Spinal cord (tissue), 10 donors: Measurements from ENCODE around the gene IQCK. TPM values are rescaled to one million over a fixed set of nuclear protein-coding genes. Genes with fewer than 3 reads are reported as not detected.

Source experiments
- DNase-seq, 6 donors: peaks; one replicate each; pipeline versions ENCODE4 v3.0.0 to v3.0.0-alpha.2; 2013 to 2015; ENCODE audit warnings: low spot score in 6 of 6, low read depth in 4 of 6
- H3K27ac ChIP-seq: one replicate; pipeline ENCODE4 v1.5.1; 2013; ENCODE audit warnings: low read depth, low read length, control low read depth
- H3K27me3 ChIP-seq: one replicate; pipeline ENCODE4 v1.6.1; 2013; ENCODE audit warnings: low read length; ENCODE audit not compliant: control insufficient read depth, insufficient read depth
- H3K36me3 ChIP-seq: one replicate; pipeline ENCODE4 v1.6.1; 2013; ENCODE audit warnings: low read length; ENCODE audit not compliant: control insufficient read depth, insufficient read depth
- H3K4me1 ChIP-seq: one replicate; pipeline ENCODE4 v1.6.1; 2013; ENCODE audit warnings: low read length; ENCODE audit not compliant: control insufficient read depth, insufficient read depth
- H3K4me3 ChIP-seq: one replicate; pipeline ENCODE4 v1.5.1; 2013; ENCODE audit warnings: low read depth, low read length, control low read depth
- H3K9me3 ChIP-seq: one replicate; pipeline ENCODE4 v1.6.1; 2013; ENCODE audit warnings: low read length; ENCODE audit not compliant: control insufficient read depth, insufficient read depth
- WGBS: methylation state at CpG from one replicate; pipeline ENCODE4 v1.1.5; 2013; ENCODE audit warnings: missing lambda C conversion rate; ENCODE audit not compliant: insufficient coverage; 5-methylcytosine and 5-hydroxymethylcytosine counted together
- polyA plus RNA-seq, 2 donors: library from polyadenylated mRNA; unstranded; fragments of 120-200 nt; gene quantifications; one replicate each; pipeline ENCODE4 v1.2.1, GENCODE V29; 2013; ENCODE audit not compliant: insufficient read length in 2 of 2
- total RNA-seq, 2 donors: library from RNA; depleted of rRNA in 1 of 2; stranded (reverse); fragments of 120-200 nt in 1 of 2; fragments of >200 nt in 1 of 2; gene quantifications; one replicate each; pipeline versions ENCODE4 v1.2.3 to v1.2.4, GENCODE V29; 2013 to 2014
- donor health status: healthy.

Gene IQCK
- total and polyA plus RNA-seq, 4 donors, result 12.0 to 25.5 (median 19.0) TPM

GRCh38 chr16:19835196-19835595 lies 117.1 kb downstream of the IQCK start:
- no peaks in the 10 kb centered on the region for H3K27me3 ChIP-seq
- peak in 2 of 6 donors; percentile 24 to 77 for DNase-seq
- peaks cover 14% of the 10 kb centered on the region for H3K4me1 ChIP-seq
- H3K36me3 ChIP-seq, result peaks cover 4% of the 10 kb centered on the region
- no peak overlapping the region for H3K27ac ChIP-seq
- H3K4me3 ChIP-seq, result no peak overlapping the region
- no CpG with 5 or more reads among the region's 3 CpGs for WGBS
- H3K9me3 ChIP-seq, result no peaks in the 10 kb centered on the region

GRCh38 chr16:19835968-19836421 lies 117.9 kb downstream of the IQCK start:
- no peaks in the 10 kb centered on the region for H3K27me3 ChIP-seq
- no peak overlapping the region for H3K27ac ChIP-seq
- H3K9me3 ChIP-seq, result no peaks in the 10 kb centered on the region
- no peak overlapping the region for H3K4me3 ChIP-seq
- H3K4me1 ChIP-seq, result peaks cover 14% of the 10 kb centered on the region
- no peak for DNase-seq
- H3K36me3 ChIP-seq, result no peaks in the 10 kb centered on the region

- Histone ChIP-seq H3K27me3 (no peaks in the 10 kb centered on the region), H3K9me3 (no peaks in the 10 kb centered on the region), H3K4me3 (no peak overlapping the region), H3K27ac (peak overlapping the region; percentile 55), H3K36me3 (no peaks in the 10 kb centered on the region), H3K4me1 (peaks cover 14% of the 10 kb centered on the region)
- DNase-seq, result peak in 2 of 6 donors; percentile 54 to 67
- 49% methylated on average over 3 of the region's 6 CpGs for WGBS
Observed at GRCh38 chr16:19837331-19837980, 119.4 kb downstream of the IQCK start.

DNA sequence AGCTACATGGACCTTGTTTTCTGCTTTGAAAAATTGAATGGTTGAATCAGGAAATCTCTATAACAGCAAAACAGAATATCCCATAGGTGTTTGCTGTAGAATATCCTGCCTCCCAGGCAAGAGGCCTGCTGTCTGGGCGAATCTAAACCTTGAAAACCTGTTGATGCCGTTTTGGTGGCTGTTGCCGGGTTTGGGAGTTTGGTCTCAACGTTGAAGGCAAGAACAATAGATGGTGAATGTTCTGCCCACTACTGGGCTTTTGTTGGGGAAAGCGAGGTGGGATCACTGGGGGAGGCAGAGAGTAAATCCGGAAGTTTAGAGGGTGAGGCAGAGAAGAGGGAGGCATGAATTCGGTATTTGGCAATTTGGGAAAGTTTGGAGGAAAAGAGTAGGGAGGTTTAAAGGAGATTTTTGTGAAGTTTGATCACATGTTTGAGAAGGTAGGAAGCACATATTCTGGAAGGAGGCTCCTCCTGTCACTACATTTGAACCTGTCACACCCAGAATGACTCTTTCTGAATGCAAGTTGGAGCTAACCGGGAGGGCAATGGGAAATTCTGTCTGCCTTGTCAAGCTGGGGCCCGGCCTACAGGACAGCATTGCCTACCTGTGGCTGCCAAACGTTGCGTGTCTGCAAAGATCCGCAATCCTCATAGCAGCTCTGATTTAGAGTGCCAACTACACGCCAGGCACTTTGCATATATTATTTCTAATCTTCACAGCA lies 120.1 kb downstream of the IQCK start:
- Histone ChIP-seq H3K9me3 (no peaks in the 10 kb centered on the region), H3K27ac (peak overlapping the region; percentile 55), H3K4me3 (no peak overlapping the region), H3K27me3 (no peaks in the 10 kb centered on the region), H3K36me3 (no peaks in the 10 kb centered on the region), H3K4me1 (peaks cover 14% of the 10 kb centered on the region)
- 56% methylated on average over 10 of the region's 13 CpGs for WGBS
- no peak for DNase-seq

GRCh38 chr16:19840524-19841110 lies 122.5 kb downstream of the IQCK start:
- DNase-seq, result peak in 2 of 6 donors; percentile 53 to 61
- no peaks in the 10 kb centered on the region for H3K36me3 ChIP-seq
- no peaks in the 10 kb centered on the region for H3K27me3 ChIP-seq
- peaks cover 14% of the 10 kb centered on the region for H3K4me1 ChIP-seq
- H3K27ac ChIP-seq, result no peak overlapping the region
- H3K9me3 ChIP-seq, result no peaks in the 10 kb centered on the region
- WGBS, result 42% methylated on average over 2 of the region's 3 CpGs
- H3K4me3 ChIP-seq, result no peak overlapping the region

DNA sequence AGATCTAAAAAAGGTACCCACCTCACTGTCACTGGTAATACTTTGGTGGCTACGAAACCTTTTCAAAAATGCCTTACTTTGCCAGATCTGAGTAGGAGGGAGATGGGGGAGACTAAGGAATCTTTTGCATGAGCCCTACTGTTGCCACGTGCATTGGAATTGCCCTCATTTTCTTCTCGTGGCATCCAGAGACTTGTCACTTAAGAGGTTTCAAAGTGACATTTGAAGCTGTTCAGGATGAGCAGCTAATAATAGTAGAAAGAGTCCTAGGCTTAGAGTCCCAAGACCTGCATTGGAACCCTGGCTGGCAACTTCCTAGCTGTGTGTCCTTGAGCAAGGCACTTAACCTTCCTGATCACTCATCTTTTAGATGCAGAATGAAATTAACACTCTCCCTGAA lies 123.1 kb downstream of the IQCK start:
- Histone ChIP-seq H3K4me1 (peaks cover 14% of the 10 kb centered on the region), H3K4me3 (no peak overlapping the region), H3K27me3 (no peaks in the 10 kb centered on the region), H3K9me3 (no peaks in the 10 kb centered on the region), H3K36me3 (no peaks in the 10 kb centered on the region), H3K27ac (no peak overlapping the region)
- WGBS, result 41% methylated on average over 2 of the region's 3 CpGs
- no peak for DNase-seq

- 67% methylated on average over 2 of the region's 6 CpGs for WGBS
- Histone ChIP-seq H3K27ac (no peak overlapping the region), H3K36me3 (no peaks in the 10 kb centered on the region), H3K9me3 (no peaks in the 10 kb centered on the region), H3K4me3 (no peak overlapping the region), H3K27me3 (no peaks in the 10 kb centered on the region), H3K4me1 (peaks cover 10% of the 10 kb centered on the region)
- DNase-seq, result no peak
Observed at GRCh38 chr16:19842426-19843157, 124.5 kb downstream of the IQCK start.

DNA sequence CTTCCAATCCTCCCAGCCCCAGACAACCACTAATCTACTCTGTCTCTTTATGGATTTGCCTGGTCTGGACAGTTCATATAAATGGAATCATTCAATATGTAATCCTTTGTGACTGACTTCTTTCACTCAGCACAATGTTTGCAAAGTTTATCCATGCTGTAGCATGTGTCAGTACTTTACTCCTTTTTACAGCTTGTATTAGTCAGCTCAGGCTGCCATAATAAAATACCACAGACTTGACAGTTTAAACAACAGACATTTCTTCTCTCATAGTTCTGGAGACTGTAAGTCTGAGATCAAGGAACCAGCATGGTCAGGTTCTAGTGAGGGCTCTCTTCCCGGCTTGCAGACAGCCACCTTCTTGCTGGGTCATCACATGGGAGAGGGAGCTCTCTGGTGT lies 125.3 kb downstream of the IQCK start:
- DNase-seq, result no peak
- Histone ChIP-seq H3K4me1 (peaks cover 4% of the 10 kb centered on the region), H3K4me3 (no peak overlapping the region), H3K36me3 (no peaks in the 10 kb centered on the region), H3K9me3 (no peaks in the 10 kb centered on the region), H3K27ac (no peak overlapping the region), H3K27me3 (no peaks in the 10 kb centered on the region)
- WGBS, result no CpG with 5 or more reads among the region's 1 CpG

- H3K9me3 ChIP-seq, result no peaks in the 10 kb centered on the region
- no peak overlapping the region for H3K27ac ChIP-seq
- peak in 2 of 6 donors; percentile 55 to 76 for DNase-seq
- no peak overlapping the region for H3K4me3 ChIP-seq
- H3K36me3 ChIP-seq, result no peaks in the 10 kb centered on the region
- no peaks in the 10 kb centered on the region for H3K27me3 ChIP-seq
- WGBS, result 98% methylated on average over 5 of the region's 11 CpGs
- H3K4me1 ChIP-seq, result no peaks in the 10 kb centered on the region
Observed at GRCh38 chr16:19844945-19845641, 127.0 kb downstream of the IQCK start.
